GM12801 (cell line): ENCODE data around the gene FGF3.

Experiments
- TF ChIP-seq, protein P1 (sequence below): IDR thresholded peaks from one replicate; pipeline ENCODE4 v1.5.1; 2011; ENCODE audit warnings: control low read depth; ENCODE audit not compliant: insufficient read length; ENCODE audit errors: extremely low read depth

Gene FGF3

DNA sequence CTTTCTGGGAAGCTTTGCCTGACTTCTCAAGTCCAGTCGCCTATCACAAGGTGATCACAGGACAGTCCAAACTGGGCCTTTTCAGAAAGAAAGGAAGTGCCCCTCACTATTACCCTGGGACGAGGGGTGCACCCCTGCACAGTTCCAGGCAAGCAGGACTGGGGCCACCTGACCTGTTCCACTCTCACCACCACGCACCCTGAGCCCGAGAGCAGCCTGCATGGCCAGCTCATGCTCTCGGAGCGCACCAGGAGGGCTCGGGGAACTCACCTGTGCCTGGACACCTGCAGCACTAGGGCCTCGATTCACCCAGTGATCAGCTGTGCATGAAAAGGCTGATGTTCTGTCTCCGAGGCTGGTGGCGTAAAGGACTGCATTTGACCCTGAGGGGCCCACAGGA is 31.3 kb downstream of the FGF3 start:
- TF ChIP-seq, protein P1, sequence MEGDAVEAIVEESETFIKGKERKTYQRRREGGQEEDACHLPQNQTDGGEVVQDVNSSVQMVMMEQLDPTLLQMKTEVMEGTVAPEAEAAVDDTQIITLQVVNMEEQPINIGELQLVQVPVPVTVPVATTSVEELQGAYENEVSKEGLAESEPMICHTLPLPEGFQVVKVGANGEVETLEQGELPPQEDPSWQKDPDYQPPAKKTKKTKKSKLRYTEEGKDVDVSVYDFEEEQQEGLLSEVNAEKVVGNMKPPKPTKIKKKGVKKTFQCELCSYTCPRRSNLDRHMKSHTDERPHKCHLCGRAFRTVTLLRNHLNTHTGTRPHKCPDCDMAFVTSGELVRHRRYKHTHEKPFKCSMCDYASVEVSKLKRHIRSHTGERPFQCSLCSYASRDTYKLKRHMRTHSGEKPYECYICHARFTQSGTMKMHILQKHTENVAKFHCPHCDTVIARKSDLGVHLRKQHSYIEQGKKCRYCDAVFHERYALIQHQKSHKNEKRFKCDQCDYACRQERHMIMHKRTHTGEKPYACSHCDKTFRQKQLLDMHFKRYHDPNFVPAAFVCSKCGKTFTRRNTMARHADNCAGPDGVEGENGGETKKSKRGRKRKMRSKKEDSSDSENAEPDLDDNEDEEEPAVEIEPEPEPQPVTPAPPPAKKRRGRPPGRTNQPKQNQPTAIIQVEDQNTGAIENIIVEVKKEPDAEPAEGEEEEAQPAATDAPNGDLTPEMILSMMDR, result no peak

DNA sequence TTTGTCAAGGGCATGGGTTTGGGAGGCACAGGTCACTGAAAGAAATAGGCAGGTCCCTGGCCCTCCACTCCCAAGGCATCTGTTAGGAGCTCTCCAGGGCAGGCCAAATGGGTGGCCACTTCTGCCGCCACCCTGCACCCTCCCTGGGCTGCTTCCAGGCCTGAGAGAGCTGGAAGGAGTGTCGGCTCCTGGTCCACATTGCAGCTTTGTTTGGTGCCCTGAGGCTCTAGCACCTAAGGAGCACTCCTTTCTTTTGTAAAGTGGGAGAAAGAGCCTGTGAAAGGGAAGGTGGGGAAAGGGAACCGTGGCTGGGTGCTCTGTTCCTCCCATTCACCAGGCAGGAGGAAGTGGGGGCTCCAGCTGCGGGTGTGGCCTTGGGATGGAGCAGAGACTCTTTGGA is 31.8 kb downstream of the FGF3 start:
- TF ChIP-seq, protein P1, result no peak

DNA sequence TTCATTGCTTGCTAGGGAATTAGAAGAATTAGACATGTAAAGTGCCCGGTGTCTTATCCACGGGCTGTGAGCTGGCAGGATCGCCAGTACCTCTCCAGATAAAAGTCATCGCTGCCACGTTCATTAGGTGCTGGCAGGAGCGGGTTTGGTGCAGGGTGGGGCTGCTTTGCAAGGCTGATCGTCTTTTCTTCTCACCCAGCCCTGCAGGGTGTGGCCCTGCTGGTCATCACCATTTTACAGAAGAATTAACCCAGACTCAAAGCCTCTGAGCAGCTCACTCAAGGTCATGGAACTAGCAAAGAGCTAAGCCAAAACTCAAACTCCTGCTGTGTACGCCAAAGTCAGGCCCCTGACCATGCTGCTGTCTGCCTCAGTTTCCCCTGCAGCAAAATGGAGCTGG is 38.0 kb downstream of the FGF3 start:
- TF ChIP-seq, protein P1, result no peak

DNA sequence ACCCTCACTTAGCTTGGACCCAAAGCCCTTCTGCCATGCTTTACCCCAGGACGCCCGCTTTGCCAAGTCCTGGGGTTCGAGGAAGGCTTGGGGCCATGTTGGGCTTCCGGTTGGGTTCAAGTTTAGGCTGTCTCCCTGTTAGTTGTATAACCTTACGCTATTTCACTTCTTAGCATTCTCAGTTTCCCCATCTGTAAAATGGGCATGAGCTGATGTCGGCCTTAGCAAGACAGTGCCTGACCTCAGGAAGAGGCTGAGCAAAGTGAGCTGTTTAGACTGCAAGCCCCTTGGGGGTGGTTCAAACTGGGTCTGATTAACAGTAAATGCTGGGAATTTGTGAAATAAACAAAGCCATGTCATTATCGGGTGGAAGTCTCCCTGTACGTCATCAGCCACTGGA is 40.8 kb downstream of the FGF3 start:
- TF ChIP-seq, protein P1, result no peak

DNA sequence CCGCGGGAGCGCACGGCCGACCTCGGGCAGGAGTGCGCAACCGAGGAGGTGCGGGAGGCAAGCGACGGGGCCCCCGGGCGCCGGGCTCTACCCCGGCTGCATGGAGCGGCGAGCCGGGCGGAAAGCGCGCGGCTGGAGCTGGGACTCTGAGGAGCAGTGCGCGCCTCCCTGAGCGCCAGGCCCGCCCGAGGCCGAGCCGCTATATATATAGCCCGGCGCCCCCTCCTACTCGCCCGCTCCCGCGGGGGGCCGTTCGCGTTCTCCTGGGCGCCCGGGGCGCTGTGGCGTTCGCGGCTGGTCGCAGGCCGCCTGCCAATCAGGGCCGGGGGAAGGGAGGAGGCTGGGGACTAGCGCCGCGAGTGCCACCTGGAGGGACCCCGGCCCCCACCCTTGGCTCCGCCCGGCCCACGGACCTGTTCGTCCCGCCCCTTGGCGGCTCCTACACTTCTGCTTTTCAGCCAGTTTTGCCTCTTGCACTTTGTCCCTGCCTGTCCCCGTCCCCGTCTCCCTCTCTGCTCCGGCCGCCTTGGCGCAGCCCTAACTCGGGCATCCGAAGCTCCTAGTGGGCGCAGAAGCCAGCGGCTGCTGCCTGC is 44.0 kb downstream of the FGF3 start, which contains the start of gene FGF4:
Gene FGF4 (minus strand): TSS at position 179 of the 593 bp plus-strand sequence. CDS start 257 bp downstream, outside the sequence.
- TF ChIP-seq, protein P1, result no peak

DNA sequence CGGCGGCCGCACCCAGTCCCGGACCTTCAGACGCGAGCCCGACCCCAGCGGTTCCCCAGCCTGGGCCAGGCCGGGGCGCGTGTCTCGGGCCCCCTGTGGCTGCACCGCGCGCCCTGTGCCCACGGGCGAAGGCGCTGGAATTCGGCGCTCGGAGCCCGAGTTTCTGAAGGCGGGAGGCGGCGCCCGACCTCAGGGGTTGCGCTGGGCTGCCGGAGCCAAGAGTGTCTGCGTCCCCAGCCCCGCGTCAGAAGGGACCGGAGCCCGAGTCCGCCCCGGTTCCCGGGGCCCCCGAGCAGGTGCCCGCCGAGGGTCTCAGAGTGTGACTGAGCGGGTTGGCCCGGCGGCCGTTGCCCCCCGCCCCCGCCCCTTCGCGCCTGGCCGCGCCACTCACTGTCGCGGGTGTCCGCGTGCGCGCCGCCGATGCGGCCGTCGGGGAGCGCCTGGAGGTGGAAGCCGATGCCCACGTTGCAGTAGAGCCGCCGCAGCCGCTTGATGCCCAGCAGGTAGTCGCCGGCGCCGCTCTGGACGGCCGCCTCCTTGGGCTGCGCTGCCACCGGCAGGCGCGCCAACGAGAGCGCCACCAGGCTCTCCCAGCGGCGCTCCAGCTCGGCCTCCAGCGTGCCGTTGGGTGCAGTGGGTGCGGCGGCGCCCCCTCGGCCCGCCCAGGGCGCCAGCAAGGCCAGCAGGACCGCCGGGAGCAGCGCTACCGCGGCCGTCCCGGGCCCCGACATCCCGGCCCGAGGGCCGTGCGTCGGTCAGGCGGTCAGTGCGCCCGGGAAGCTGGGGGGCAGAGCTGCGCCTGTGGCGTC is 44.7 kb downstream of the FGF3 start:
- TF ChIP-seq, protein P1, result no peak

DNA sequence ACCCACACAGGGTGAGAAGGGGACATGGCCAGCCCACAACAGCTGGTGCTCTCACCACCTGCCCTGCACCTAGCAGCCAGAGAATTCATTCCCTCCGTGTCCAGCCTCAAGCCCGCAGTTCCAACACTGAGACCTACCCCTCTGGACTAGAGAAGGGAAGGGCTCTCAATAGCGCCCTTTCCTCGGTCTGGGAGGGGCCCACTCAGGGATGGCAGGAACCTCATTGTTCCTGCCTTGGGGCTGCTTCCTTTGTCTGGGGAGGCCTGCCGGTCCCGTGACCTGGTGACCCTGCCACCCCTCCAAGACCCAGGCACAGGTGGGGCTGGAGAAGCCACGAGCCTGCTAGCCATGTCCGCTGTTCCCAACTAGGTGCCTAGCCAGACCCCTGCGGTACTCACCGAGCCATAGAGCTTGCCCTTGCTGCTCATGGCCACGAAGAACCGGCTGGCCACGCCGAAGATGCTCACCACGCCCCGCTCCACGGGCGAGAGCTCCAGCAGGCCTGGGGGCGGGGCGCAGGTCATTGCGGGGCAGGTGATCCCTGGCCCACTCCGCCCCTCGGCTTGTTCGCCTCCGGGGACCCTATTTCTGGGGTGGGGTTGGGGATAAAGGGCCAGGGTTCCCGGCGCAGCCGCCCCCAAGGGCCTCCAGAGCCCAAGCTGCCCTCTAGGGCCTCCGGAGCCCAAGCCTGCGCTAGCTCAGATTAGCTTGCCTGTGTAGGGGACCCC is 45.4 kb downstream of the FGF3 start:
- TF ChIP-seq, protein P1, result no peak
